Activated CD8-positive, alpha-beta memory T cell treated with anti-CD3 and anti-CD28 coated beads, Interleukin-2, amount 10 ng/mL, durations not matched to agents 7 days and 5 days (primary cell): Measurements from ENCODE around the gene SERTAD1. TPM values are rescaled to one million over a fixed set of nuclear protein-coding genes. Genes with fewer than 3 reads are reported as not detected.
"Not testable (repeated sequence)": the region's sequence is repeated elsewhere in the genome, so short reads cannot be mapped to it uniquely, and the experiment has no call there.

ENCODE experiments used
- ATAC-seq: fragments of 150-1000 bp; cut with Tn5 transposase; one replicate; pipeline ENCODE4 v1.10.0; 2021; ENCODE audit warnings: moderate library complexity
- CTCF ChIA-PET: fragments of 350-600 bp; sonication (Branson Sonifier 250); formaldehyde crosslinking; loops from one replicate; lab custom pipeline; 2021; ENCODE audit warnings: antibody characterized with exemption; lab: Charles Lee
- DNase-seq: peaks from one replicate; pipeline ENCODE4 v3.0.0-alpha.2; 2020
- H3K27ac Mint-ChIP-seq: one replicate; pipeline ENCODE4 v1.8.0; 2021; ENCODE audit warnings: mild to moderate bottlenecking, mixed read lengths
- H3K27me3 Mint-ChIP-seq: one replicate; pipeline ENCODE4 v1.8.0; 2021; ENCODE audit warnings: mixed read lengths
- H3K36me3 Mint-ChIP-seq: one replicate; pipeline ENCODE4 v1.8.0; 2021; ENCODE audit warnings: mild to moderate bottlenecking, mixed read lengths
- H3K4me1 Mint-ChIP-seq: one replicate; pipeline ENCODE4 v1.8.0; 2021; ENCODE audit warnings: mixed read lengths
- H3K4me3 Mint-ChIP-seq: one replicate; pipeline ENCODE4 v1.8.0; 2021; ENCODE audit warnings: mild to moderate bottlenecking, moderate library complexity, mixed read lengths
- H3K9me3 Mint-ChIP-seq: one replicate; pipeline ENCODE4 v1.8.0; 2022; ENCODE audit warnings: low read depth, mixed read lengths
- total RNA-seq, 2 experiments: library from RNA; stranded (reverse); gene quantifications; one replicate each; pipeline ENCODE4 v1.2.3, GENCODE V29; 2021

SERTAD1 gene
- total RNA-seq, 2 experiments from 2014 or later: 9.4 to 9.6 TPM

DNA sequence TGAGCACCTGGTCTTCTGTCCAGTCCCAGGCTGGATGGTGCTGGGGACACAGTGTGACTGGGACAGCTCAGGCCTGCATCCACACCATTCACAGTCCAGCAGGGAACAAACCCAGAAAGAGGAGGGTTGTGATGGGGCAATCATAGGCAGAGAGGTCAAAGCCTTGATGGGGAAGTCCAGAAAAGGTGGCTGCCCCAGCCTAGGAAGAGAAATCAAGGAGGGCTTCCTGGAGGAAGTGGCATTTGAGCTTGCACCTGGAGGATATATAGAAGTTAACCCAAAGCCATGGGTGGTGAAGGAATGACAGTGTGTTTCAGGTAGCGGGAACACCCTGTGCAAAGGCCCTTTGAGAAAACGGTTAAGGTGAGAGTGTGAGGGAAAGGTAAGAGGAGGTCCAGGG lies 10.0 kb downstream of the SERTAD1 start:
- Mint-ChIP-seq H3K27ac (no peak overlapping the region), H3K27me3 (peaks cover 2% of the 10 kb centered on the region), H3K4me3 (no peak overlapping the region), H3K9me3 (no peaks in the 10 kb centered on the region), H3K36me3 (no peaks in the 10 kb centered on the region), H3K4me1 (peaks cover 33% of the 10 kb centered on the region)
- CTCF ChIA-PET: interaction anchor here (0.9 to 2.1 kb wide), 4 partner anchors 8 to 110 kb away, joined by 3 to 6 read pairs (median 4); no protein-coding TSS in a partner anchor
- ATAC-seq (no peak), DNase-seq (no peak)

DNA sequence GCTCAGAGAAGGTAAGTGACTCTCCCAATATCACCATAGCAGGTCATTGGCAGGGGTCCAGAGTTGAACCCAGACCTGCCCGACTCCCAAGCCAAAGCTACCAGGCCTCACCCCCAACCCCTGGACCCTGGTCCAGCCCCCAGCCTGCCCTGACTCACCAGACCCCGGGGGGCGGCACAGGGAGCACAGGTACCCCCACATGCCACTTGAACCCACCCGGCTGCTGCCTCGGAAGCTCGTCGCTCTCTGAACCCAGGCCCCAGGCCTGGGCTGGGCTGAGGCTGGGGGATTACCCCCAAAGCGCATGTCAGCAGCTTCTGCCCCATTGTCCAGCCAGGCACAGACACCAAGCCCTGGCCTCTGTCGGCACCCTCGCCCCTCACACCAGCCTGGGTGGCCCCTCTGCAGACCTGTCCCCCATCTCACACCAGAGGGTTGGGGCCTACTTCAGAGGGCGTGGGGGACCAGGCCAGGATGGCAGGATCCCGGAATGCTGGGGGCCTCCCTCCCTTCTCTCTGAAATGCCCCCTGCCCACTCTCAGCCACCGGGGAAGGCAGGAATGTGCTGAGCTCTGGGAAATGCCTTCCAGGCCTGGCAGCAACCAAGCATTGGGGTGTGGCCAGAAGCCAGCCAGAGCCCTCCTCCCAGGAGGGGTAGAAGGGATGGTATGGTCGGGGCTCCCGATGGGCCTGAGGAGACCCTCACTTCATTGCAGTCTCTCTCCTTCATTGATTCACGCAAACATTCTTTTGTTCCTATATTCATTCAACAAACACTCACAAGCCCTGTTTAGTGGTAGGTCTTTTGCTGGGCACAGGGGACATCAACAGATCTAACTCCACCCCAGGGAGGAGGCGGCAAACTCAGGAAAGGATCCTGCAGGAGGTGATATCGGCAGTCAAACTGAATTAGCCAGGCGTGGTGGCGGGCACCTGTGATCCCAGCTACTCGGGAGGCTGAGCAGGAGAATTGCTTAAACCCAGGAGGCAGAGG lies 11.0 kb downstream of the SERTAD1 start:
- Mint-ChIP-seq H3K4me1 (peaks cover 29% of the 10 kb centered on the region), H3K4me3 (no peak overlapping the region), H3K27me3 (peaks cover 2% of the 10 kb centered on the region), H3K27ac (no peak overlapping the region), H3K36me3 (no peaks in the 10 kb centered on the region), H3K9me3 (no peaks in the 10 kb centered on the region)
- CTCF ChIA-PET: interaction anchor here (1.0 to 1.7 kb wide), 3 partner anchors 12 to 220 kb away, joined by 3 to 4 read pairs (median 3); no protein-coding TSS in a partner anchor
- DNase-seq (no peak), ATAC-seq (no peak)

DNA sequence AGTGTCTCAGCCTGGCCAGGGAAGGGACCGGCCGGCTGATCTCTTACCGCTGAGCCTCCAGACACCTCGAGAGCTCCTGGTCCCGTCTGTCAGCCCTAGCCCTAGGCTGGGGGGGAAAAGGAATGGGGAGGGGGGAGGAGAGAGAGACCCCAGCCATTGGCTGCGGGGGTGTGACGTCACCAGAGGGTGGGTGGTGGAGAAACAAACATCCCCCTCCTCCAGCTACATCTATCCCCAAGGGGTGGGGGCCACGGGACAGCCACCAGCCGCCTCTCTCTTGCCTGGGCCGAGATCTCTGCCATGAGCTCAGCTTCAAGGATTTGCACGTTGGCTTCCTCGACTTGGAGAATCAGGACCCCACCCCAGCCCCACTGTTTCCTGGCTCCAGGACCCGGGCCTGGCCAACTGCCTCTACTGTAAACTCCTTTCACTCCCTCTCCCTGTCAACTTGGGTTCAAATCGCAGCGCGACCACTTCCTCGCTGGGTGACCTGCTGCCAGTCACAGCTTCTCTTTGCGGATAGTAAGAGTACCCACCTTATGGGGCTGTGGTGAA lies 12.4 kb downstream of the SERTAD1 start, which contains the start of gene PRX:
Gene PRX (minus strand): TSS at position 88 of the 555 bp plus-strand sequence. CDS start 5,446 bp downstream, outside the sequence.
- no peak within 1 kb of the TSS for H3K27ac Mint-ChIP-seq
- CTCF ChIA-PET: interaction anchor here (0.5 to 1.1 kb wide), 3 partner anchors 8 to 13 kb away, joined by 3 to 5 read pairs (median 3); no protein-coding TSS in a partner anchor
- peaks cover 26% of the 10 kb centered on the region for H3K4me1 Mint-ChIP-seq
- no peak for DNase-seq
- H3K4me3 Mint-ChIP-seq: no peak within 1 kb of the TSS
- H3K27me3 Mint-ChIP-seq: peaks cover 2% of the 10 kb centered on the region
- H3K9me3 Mint-ChIP-seq: no peaks in the 10 kb centered on the region
- no peak for ATAC-seq
- H3K36me3 Mint-ChIP-seq: no peaks in the 10 kb centered on the region

DNA sequence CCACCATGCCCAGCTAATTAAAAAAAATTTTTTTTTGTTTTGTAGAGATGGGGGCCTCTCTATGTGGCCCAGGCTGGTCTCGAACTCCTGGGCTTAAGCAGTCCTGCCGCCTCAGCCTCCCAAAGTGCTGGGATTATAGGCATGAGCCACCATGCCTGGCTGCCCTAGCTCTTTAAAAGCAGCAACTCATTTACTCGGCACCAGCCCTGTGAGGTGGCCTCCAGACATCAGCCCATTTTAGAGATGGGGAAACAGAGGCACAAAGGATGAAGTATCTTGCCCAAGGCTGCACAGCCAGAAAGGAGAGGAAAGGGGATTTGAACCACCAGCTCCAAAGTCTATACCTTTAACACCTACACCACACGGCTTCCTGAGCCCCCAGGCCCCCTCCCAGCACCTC lies 12.9 kb downstream of the SERTAD1 start:
- H3K36me3 Mint-ChIP-seq: no peaks in the 10 kb centered on the region
- ATAC-seq: no peak
- H3K27ac Mint-ChIP-seq: no peak overlapping the region
- H3K4me1 Mint-ChIP-seq: peaks cover 23% of the 10 kb centered on the region
- CTCF ChIA-PET: interaction anchor here (0.5 to 1.1 kb wide), 3 partner anchors 8 to 14 kb away, joined by 3 to 5 read pairs (median 3); no protein-coding TSS in a partner anchor
- no peak for DNase-seq
- H3K9me3 Mint-ChIP-seq: no peaks in the 10 kb centered on the region
- peaks cover 2% of the 10 kb centered on the region for H3K27me3 Mint-ChIP-seq
- no peak overlapping the region for H3K4me3 Mint-ChIP-seq

DNA sequence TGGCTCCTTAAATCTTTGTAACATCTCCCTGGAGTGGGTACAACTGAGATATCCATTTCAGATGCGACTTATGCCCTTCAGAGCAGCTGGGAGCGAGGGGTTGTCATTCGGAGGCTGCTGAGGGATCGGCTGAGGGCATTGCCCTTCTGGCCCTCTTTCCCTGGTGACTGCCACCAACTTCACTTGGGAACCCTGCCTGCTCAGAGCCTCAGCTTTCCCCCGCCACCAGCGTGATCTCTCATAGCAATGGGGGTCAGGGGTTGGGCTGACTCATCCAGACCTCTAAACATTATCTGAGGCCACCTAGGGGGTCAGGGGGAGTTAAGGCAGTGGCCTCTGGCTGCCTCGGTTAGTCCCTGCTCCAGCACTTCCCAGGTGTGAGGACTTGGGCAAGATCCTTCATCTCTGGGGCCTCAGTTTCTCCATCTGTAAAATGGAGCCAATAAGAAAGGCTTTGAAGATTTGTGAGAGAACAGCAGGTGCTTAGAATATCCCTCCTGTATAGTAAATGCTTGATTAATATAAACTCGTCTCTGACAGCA lies 13.8 kb downstream of the SERTAD1 start:
- Mint-ChIP-seq H3K4me1 (peaks cover 15% of the 10 kb centered on the region), H3K36me3 (no peaks in the 10 kb centered on the region), H3K9me3 (no peaks in the 10 kb centered on the region), H3K4me3 (no peak overlapping the region), H3K27ac (no peak overlapping the region), H3K27me3 (peaks cover 2% of the 10 kb centered on the region)
- no peak for ATAC-seq
- CTCF ChIA-PET: interaction anchor here (1.0 to 1.5 kb wide), 2 partner anchors 9 kb away, joined by 5 to 12 read pairs; no protein-coding TSS in a partner anchor
- DNase-seq: no peak

DNA sequence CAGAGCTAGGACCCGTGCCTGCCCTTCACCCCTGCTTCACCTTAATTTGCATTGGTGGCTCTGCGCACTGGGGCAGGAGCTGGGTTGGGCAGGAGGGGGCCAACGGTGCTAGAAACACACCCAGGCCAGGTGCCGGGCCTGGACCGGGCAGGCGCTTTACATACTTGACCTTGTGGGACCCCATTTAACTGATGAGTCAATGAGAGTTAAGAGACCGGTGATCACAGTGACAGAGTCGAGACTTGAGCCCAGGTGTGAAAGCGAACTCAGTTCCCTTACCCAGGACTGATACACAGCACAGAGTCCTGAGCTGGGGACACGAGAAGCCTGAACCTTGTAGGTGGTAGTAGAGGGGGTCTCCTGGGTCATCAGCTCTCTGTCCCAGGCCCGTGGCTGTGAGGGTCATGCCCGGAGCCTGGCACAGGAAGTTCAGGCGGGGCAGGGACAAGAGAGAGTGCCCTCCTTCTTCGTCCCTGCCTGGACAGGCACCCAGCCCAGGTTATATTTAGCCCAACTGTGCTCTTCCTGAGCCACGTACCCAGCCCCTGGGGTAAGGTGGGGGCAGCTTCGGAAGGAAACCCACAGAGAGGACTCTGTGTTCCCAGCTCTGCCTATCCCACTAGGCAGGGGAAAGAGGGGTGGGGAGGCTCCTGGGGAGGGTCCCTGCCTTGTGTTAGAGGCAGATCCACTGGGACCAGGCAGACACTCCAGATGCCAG lies 14.5 kb downstream of the SERTAD1 start:
- H3K27me3 Mint-ChIP-seq: peaks cover 2% of the 10 kb centered on the region
- CTCF ChIA-PET: interaction anchor here (1.5 kb wide), 1 partner anchor 9 kb away, joined by 12 read pairs; no protein-coding TSS in a partner anchor
- no peak for DNase-seq
- no peak for ATAC-seq
- peaks cover 9% of the 10 kb centered on the region for H3K4me1 Mint-ChIP-seq
- H3K27ac Mint-ChIP-seq: no peak overlapping the region
- H3K4me3 Mint-ChIP-seq: no peak overlapping the region
- H3K9me3 Mint-ChIP-seq: no peaks in the 10 kb centered on the region
- no peaks in the 10 kb centered on the region for H3K36me3 Mint-ChIP-seq

DNA sequence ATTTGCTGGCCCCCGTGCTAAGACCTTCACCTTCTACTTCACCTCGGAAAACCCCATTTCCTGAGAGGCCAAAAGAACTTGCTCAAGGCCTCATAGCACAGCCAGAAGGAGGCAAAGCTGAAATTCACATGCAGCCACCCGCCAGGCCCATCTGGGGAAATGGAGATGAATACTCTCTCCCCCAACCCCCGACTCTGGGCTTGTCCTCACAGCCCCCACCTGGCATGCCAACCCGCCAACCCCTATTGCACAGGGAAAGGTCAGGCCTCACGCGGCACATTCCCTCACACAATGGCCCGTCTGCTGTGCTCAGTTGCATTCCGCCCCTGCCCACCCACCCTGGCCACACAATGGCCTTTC lies 15.8 kb downstream of the SERTAD1 start:
- ATAC-seq (no peak), DNase-seq (no peak)
- no peak overlapping the region for H3K4me3 Mint-ChIP-seq
- CTCF ChIA-PET: interaction anchor here (4.7 kb wide), 1 partner anchor 11 kb away, joined by 22 read pairs; no protein-coding TSS in a partner anchor
- no peaks in the 10 kb centered on the region for H3K36me3 Mint-ChIP-seq
- no peak overlapping the region for H3K27ac Mint-ChIP-seq
- peaks cover 3% of the 10 kb centered on the region for H3K4me1 Mint-ChIP-seq
- H3K9me3 Mint-ChIP-seq: no peaks in the 10 kb centered on the region
- peaks cover 2% of the 10 kb centered on the region for H3K27me3 Mint-ChIP-seq

DNA sequence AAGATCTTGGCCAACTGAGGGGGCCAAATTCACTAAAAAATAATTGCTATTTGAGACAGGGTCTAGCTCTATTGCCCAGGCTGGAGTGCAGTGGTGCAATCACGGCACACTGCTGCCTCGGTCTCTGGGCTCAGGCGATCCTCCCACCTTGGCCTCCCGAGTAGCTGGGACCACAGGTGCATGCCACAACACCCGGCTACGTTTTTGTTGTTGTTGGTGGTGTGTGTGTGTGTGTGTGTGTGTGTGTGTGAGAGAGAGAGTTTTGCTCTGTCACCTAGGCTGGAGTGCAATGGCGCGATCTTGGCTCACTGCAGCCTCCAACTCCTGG lies 17.2 kb downstream of the SERTAD1 start:
- CTCF ChIA-PET: interaction anchor here (0.6 to 4.7 kb wide), 4 partner anchors 8 to 1626 kb away, joined by 3 to 22 read pairs (median 4); no protein-coding TSS in a partner anchor
- not testable (repeated sequence) for H3K4me1 Mint-ChIP-seq, H3K4me3 Mint-ChIP-seq, ATAC-seq, H3K9me3 Mint-ChIP-seq, DNase-seq, H3K36me3 Mint-ChIP-seq, H3K27me3 Mint-ChIP-seq, H3K27ac Mint-ChIP-seq

DNA sequence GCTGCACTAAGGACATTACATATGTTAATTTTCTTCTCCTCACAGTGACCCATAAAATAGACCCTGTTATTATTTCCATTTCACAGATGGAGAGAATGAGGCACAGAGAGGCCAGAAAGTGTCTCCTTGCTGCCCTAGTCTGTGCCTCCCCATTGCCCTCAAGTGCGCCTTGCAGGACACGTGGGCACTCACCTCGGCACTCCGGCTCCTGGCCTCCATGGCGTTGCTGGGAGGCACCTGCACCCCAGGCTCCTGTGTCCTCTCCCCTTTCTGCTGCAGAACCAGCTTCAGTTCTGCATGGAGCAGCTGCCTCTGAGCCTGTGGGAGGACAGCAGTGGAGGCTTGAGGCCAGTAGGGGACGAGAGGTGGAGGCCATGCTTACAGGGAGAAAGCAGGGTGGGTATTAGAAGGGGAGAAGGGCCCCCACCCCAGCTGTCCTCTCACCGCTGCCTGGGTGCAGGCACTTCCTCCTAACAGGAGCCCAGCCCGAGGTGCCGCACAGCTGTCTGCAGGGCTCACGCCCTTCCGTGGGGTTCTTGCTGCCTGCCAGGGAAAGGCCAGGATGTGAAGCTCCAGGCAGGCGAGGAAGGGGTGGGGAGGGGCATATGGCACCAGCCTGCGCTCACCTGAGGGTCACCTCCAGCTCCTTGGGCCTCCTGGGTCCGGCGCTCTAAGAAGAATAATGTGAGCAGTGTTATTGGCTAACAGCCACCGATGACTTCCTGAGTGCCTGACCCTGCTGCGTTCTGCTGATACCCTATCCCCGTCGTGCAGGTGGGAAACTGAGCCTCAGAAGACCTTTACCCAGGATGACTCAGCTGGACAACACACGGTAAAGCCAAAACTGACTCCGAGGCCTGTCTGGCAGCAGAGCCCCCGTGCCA lies 17.8 kb downstream of the SERTAD1 start:
- H3K27ac Mint-ChIP-seq: no peak overlapping the region
- DNase-seq: no peak
- no peaks in the 10 kb centered on the region for H3K36me3 Mint-ChIP-seq
- peaks cover 2% of the 10 kb centered on the region for H3K27me3 Mint-ChIP-seq
- no peak overlapping the region for H3K4me3 Mint-ChIP-seq
- no peaks in the 10 kb centered on the region for H3K9me3 Mint-ChIP-seq
- H3K4me1 Mint-ChIP-seq: peaks cover 8% of the 10 kb centered on the region
- CTCF ChIA-PET: interaction anchor here (0.6 to 4.7 kb wide), 4 partner anchors 9 to 1627 kb away, joined by 3 to 22 read pairs (median 4); no protein-coding TSS in a partner anchor
- no peak for ATAC-seq

DNA sequence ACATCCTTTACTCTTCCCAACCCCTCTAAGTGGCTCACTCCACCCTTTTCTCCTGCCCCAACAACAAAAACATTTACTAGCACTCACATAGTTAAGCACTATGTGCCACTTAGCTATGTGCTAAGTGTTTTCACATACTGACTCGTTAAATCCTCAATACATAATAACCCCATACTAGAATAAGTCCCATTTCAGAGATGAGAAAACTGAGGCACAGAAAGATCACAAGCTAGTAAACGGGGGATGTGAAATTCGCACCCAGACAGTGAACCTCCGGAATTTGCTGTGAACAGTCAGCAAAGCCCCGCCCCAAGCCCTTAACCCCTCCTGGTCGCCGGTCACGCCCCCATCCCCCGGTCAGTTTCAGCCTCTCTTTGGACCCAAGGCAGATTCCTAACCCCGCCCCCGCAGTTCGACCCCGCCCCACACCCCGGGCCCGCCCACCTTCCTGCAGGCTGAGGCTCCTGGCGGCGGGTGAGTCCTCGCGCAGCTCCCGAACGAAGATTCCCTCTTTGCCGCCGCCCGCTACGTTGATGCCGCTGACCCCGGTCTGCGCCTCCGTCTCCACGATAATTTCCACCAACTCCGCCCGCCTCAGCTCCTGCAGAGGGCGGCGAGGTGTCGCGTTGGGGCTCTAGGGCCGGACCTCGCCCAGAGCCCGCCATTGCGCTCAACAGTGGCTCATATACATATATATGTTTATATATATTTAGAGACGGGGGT lies 22.4 kb downstream of the SERTAD1 start:
- no peaks in the 10 kb centered on the region for H3K36me3 Mint-ChIP-seq
- DNase-seq: peak; percentile 93
- H3K4me1 Mint-ChIP-seq: peaks cover 16% of the 10 kb centered on the region
- peak overlapping the region; percentile 83 for H3K4me3 Mint-ChIP-seq
- CTCF ChIA-PET: interaction anchor here (0.6 to 2.3 kb wide), 6 partner anchors 11 to 264 kb away, joined by 3 to 17 read pairs (median 4); partner anchors contain the start of gene BLVRB
- H3K9me3 Mint-ChIP-seq: no peaks in the 10 kb centered on the region
- peak; percentile 81 for ATAC-seq
- H3K27ac Mint-ChIP-seq: peak overlapping the region; percentile 69
- peaks cover 4% of the 10 kb centered on the region for H3K27me3 Mint-ChIP-seq

DNA sequence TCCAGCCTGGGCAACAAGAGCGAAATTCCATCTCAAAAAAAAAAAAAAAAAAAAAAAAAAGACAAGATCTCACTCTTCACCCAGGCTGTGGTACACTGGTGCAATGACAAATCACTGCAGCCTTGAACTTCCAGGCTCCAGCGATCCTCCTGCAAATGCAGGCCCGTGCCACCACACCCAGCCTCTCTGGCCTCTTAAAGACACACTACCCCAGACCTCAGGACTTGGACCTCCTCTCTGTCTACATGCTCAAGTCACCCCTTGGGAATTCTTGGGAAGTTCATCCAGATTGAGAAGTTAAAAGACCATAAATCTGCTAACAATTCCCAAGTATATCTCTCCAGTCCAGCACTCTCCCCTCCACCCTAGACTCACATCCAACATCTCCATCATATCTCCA lies 25.2 kb downstream of the SERTAD1 start:
- ATAC-seq (no peak), DNase-seq (no peak)
- Mint-ChIP-seq H3K4me3 (no peak overlapping the region), H3K27me3 (peaks cover 4% of the 10 kb centered on the region), H3K9me3 (no peaks in the 10 kb centered on the region), H3K36me3 (no peaks in the 10 kb centered on the region), H3K27ac (no peak overlapping the region), H3K4me1 (peaks cover 16% of the 10 kb centered on the region)
- CTCF ChIA-PET: interaction anchor here (2.1 kb wide), 1 partner anchor 20 kb away, joined by 5 read pairs; no protein-coding TSS in a partner anchor
